Measurements from ENCODE around the gene SAMD3. TPM values are rescaled to one million over a fixed set of nuclear protein-coding genes. Genes with fewer than 3 reads are reported as not detected.
"Not testable (repeated sequence)": the region's sequence is repeated elsewhere in the genome, so short reads cannot be mapped to it uniquely, and the experiment has no call there.

The SAMD3 gene, protein sequence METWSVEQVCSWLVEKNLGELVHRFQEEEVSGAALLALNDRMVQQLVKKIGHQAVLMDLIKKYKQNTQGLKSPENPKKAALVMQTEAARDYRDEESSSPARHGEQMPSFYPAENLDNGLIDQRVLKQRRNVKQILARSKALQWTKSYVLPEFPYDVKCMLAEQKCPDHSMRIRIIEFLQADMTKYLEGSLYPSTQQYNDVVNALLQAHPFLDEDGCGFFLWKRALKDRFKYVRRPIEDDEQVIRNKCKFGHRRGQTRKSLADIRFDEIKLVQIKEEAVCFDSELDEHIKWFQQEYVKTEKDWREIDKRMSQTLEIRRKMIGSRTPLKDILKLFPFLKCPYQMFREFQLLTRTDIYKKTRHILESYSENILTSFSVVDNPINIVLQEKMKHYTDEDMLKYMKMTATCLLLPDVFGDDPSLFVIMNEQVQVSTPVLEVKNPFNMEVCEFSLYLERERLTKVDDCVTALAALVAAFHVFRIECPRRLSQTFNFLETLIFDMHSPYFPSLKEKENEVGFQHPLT
- 1 to 10 TPM in 6 of 7 donors, under 1 TPM in 1; 0.81 to 7.4 (median 2.9) TPM for total RNA-seq
- polyA plus RNA-seq: 1 to 10 TPM; 2.0 to 2.7 TPM
- long read RNA-seq, donor 1, partial matches to known transcripts: 1 of 10 reads
- long read RNA-seq, donor 1, other reads (novel, unspliced or antisense): 9 of 10 reads
- long read RNA-seq, donor 2: 0 reads
- long read RNA-seq, donor 3, partial matches to known transcripts: 0 of 2 reads
- long read RNA-seq, donor 3, other reads (novel, unspliced or antisense): 2 of 2 reads

- Histone ChIP-seq H3K4me1 (ENCODE audit: insufficient read depth) (no peaks in the 10 kb centered on the region), H3K36me3 (no peaks in the 10 kb centered on the region), H3K27ac (no peak within 1 kb of the TSS), H3K27me3 (no peaks in the 10 kb centered on the region), H3K9me3 (no peaks in the 10 kb centered on the region), H3K4me3 (no peak within 1 kb of the TSS)
- intact Hi-C loops (cut with DNase I): no loop called here
- no peak for TF ChIP-seq EP300 (IDR thresholded peaks at IDR 0.05)
- no peak for TF ChIP-seq CTCF (IDR thresholded peaks at IDR 0.05)
- no peak for TF ChIP-seq POLR2A (IDR thresholded peaks at IDR 0.05)
- 69 to 78% (median 77%) methylated on average over 2 of the region's 2 CpGs for WGBS, 3 donors
- DNase-seq: no peak
These were observed at the start of gene SAMD3 for GRCh38 chr6:130222775-130223174. TSS of gene SAMD3 (minus strand) at chr6:130222951. CDS start at chr6:130215273, 7,678 bp downstream.

DNA sequence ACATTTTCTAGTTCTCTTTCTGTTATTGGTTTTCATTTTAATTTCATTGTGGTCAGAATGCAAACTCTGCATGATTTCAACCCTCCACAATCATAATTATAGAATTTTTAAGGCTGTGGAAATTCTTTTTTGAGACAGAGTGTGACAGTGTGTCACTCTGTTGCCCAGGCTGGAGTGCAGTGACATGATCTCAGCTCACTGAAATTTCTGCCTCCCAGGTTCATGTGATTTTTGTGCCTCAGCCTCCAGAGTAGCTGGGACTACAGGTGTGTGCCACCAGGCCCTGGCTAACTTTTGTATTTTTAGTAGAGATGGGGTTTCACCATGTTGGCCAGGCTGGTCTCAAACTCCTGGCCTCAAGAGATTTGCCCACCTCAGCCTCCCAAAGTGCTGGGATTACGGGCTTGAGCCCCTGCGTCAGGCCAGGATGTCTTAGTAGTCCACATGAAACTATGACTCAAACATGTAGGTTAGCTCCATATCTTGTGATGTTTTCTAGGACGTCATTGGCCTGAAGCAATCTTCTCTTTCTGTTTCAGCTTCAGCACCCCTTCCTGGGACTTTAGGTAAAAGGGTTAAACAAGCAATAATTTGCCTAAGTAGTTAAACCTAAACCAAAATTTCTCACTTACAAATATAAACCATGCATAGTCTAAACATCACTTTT is 47.4 kb upstream of the SAMD3 start:
- no peak for TF ChIP-seq POLR2A (IDR thresholded peaks at IDR 0.05)
- TF ChIP-seq EP300 (IDR thresholded peaks at IDR 0.05): no peak
- no peak for TF ChIP-seq CTCF (IDR thresholded peaks at IDR 0.05)
- 89 to 94% (median 91%) methylated on average over 3 of the region's 3 CpGs for WGBS, 3 donors
- no peak overlapping the region for H3K4me3 ChIP-seq
- DNase-seq: no peak
- no peaks in the 10 kb centered on the region for H3K36me3 ChIP-seq
- H3K27ac ChIP-seq: no peak overlapping the region
- H3K9me3 ChIP-seq: no peaks in the 10 kb centered on the region
- H3K27me3 ChIP-seq: no peaks in the 10 kb centered on the region
- intact Hi-C loops (cut with DNase I): no loop called here
- no peaks in the 10 kb centered on the region for H3K4me1 ChIP-seq (ENCODE audit: insufficient read depth)

DNA sequence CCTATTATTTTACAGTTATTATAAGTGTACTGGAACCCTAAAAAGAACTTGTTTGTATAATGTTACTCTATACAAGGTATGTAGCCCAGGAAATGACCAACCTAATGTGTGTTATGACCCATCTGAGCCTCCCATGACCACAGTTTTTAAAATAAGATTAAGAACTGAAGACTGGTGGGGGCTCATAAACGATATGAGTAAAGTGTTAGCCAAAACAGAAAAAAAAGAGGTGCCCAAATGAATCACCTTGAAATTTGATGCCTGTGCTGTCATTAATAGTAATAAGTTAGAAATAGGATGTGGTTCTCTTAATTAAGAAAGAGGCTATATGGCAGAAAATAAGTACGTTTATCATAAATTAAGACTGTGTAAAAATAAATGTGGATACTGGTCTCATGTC is 42.8 kb upstream of the SAMD3 start:
- H3K4me3 ChIP-seq; DNase-seq; H3K9me3 ChIP-seq; H3K27ac ChIP-seq; intact Hi-C loops (cut with DNase I); H3K4me1 ChIP-seq (ENCODE audit: insufficient read depth); H3K36me3 ChIP-seq; H3K27me3 ChIP-seq: not testable (repeated sequence)
- 68 to 88% (median 75%) methylated on average over 2 of the region's 2 CpGs for WGBS, 3 donors

DNA sequence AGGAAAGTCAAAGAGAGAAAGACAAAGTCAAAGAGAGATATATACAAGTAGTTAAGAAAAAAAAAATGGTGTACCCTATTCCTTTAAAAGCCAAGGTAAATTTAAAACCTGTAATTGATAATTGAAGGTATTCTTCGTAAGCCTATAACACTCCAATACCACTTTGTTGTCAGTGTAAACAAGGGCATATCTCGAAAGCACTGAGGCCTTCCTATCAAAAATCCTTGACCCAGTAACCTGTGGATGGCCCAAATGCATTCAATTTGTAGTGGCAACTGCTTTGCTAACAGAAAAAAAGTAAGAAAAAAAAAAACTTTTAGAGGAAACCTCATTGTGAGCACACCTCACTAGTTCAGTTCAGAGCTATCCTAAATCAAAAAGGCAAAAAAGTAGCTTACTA is 39.3 kb upstream of the SAMD3 start:
- H3K9me3 ChIP-seq: no peaks in the 10 kb centered on the region
- TF ChIP-seq CTCF (IDR thresholded peaks at IDR 0.05): no peak
- H3K4me1 ChIP-seq (ENCODE audit: insufficient read depth): no peaks in the 10 kb centered on the region
- DNase-seq: no peak
- no peaks in the 10 kb centered on the region for H3K27me3 ChIP-seq
- intact Hi-C loops (cut with DNase I): no loop called here
- H3K36me3 ChIP-seq: no peaks in the 10 kb centered on the region
- no peak overlapping the region for H3K4me3 ChIP-seq
- 79 to 85% (median 82%) methylated on average over 2 of the region's 2 CpGs for WGBS, 3 donors
- no peak overlapping the region for H3K27ac ChIP-seq

DNA sequence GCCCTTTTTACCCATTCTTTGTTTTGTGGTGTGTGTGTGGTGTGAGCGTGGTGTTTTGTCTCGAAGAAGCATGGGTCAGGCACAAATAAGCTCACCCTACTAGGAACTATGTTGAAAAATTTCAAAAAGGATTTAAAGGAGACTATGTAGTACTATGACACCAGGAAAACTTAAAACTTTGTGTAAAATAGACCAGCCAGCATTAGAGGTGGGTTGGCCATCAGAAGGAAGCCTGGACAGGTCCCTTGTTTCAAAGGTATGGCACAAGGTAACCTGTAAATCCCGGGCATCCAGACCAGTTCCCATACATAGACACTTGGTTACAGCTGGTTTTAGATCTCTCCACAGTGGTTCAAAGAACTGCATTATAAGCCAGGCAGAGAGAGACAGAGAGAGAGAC is 38.8 kb upstream of the SAMD3 start:
- intact Hi-C loops (cut with DNase I); H3K4me1 ChIP-seq (ENCODE audit: insufficient read depth); H3K36me3 ChIP-seq; DNase-seq; H3K4me3 ChIP-seq; H3K27me3 ChIP-seq; H3K27ac ChIP-seq; H3K9me3 ChIP-seq: not testable (repeated sequence)
- WGBS, 3 donors: 71 to 89% (median 73%) methylated on average over 3 of the region's 3 CpGs

- H3K9me3 ChIP-seq; H3K4me1 ChIP-seq (ENCODE audit: insufficient read depth); H3K4me3 ChIP-seq; H3K27ac ChIP-seq; intact Hi-C loops (cut with DNase I); DNase-seq; H3K27me3 ChIP-seq; H3K36me3 ChIP-seq: not testable (repeated sequence)
- 62 to 80% (median 67%) methylated on average over 12 to 15 of the region's 15 CpGs for WGBS, 3 donors
These were observed 38.0 kb upstream of the SAMD3 start for GRCh38 chr6:130260614-130261241.

DNA sequence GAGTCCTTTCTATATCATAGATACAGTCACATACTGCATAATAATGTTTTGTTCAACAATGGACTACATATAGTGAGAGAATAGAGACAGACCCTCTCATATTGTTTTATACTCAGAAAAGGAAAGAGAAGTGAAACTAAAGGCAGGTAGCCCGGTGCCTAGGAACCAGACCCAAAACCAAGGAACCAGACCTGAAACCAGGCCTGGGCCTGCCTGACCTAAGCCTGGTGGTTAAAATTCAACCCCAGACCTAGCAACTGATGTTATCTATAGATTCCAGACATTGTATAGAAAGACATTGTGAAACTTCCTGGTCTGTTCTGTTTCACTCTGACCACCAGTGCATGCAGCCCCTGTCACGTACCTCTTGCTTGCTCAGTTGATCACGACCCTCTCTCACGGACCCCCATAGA is 37.3 kb upstream of the SAMD3 start:
- H3K4me1 ChIP-seq (ENCODE audit: insufficient read depth); H3K27me3 ChIP-seq; H3K36me3 ChIP-seq; H3K9me3 ChIP-seq; H3K4me3 ChIP-seq; intact Hi-C loops (cut with DNase I); H3K27ac ChIP-seq; DNase-seq: not testable (repeated sequence)
- 77 to 93% (median 83%) methylated on average over 4 of the region's 4 CpGs for WGBS, 3 donors
